ENCODE results near the gene MEIOB. TPM values are rescaled to one million over a fixed set of nuclear protein-coding genes. Genes with fewer than 3 reads are reported as not detected.

MEIOB gene
- total RNA-seq, 1 donor from 2014 or later = 0.20 TPM

DNA sequence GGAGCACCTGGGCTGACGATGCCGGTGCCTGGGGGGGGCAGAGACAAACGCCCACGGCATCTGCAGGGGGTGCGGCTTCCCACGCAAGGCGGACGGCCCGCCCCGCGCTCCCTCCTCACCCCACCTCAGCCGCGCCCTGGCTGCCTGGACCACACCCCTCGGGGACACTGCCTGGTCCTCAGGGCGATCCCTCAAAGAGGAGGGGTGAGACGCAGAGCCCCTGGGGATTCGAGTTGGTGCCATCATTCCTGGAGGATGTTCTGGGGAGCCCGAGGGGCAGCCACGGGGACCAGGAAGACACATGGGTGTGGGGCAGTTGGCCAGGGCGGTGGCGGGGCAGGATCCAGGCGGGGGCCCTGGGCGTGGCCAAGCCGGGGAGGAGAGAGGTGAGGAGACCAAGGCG, 82.3 kb downstream of the MEIOB start:
- DNase-seq (ENCODE audit: low spot score) (peak; percentile 46), ATAC-seq (no peak)

DNA sequence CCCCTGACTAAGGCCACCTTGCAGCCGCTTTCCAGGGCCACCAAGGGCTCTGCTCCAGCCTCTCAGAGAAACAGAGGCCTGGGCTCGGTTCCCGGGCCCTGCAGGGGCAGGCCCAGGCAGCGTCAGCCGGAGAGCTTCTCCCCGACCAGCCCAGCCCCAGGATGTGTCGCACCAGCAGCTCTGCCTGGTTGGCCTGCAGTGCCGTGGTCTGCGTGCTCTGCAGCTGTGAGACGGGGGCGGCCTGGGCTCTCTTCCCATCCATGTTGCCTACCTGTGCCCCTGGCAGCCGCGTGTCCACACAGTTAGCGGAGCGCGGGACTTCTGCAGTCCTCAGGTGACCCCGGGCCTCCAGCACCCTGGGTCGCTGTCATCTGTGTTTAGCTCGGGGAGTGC, 83.3 kb downstream of the MEIOB start:
- no peak for DNase-seq (ENCODE audit: low spot score)
- no peak for ATAC-seq

DNA sequence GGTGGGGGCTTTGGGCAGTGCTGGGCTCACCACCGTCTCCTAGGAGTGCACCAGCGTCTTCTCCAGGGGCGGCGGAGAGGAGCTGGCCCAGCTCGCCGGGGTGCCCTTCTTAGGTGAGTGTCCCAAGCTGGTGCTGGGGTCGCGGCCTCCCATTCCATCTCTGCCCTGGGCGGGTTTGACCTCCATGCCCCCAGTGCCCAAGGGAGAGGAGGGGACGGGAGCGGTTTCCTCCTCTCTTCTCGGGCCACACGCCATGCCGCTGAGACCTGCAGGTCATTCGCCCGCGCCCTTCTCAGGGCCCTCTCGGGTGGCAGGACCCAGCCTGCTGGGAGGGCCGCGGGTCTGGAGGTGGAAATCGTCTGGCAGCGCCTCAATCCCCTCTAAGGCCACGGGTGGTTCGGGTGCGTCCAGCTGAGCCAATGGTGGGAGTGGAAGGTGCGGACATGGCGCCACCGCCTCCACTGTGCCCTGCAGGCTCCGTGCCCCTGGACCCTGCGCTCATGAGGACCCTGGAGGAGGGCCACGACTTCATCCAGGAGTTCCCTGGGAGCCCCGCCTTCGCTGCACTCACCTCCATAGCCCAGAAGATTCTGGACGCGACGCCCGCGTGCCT, 83.8 kb downstream of the MEIOB start:
- peak; percentile 44 for DNase-seq (ENCODE audit: low spot score)

DNA sequence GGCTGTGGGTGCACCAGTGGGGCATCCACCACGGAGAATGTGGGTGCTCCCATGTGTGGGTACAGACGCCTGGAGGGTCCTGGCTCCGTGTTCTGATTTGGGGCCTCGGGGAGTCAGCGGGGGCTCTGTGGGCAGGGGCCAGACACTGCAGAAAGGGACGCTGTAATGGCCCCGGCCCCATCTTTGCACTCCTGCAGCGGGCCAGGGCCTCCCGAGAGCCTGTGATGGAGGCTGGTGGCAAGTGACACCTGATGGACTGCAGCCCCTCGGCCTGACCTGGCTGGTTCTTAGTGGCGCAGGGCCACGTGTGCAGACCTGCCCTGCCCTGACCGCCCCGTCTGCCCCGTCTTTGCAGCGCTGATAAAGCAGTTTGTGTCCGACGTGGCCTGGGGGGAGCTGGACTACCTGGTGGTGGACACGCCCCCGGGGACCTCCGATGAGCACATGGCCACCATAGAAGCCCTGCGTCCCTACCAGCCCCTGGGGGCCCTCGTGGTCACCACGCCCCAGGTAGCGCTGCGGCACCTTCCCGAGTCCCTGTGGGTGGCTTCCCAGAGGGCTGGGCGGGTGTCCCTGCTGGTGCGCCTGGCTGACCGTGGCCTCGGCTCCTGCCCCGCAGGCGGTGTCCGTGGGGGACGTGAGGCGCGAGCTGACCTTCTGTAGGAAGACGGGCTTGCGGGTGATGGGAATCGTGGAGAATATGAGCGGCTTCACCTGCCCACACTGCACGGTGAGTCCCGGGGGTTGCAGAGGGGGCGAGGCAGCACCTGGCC, 84.5 kb downstream of the MEIOB start:
- ATAC-seq = no peak
- DNase-seq (ENCODE audit: low spot score) = no peak

More for the DNA sequence above, 83.8 kb downstream of the MEIOB start:
- ATAC-seq = no peak

DNA sequence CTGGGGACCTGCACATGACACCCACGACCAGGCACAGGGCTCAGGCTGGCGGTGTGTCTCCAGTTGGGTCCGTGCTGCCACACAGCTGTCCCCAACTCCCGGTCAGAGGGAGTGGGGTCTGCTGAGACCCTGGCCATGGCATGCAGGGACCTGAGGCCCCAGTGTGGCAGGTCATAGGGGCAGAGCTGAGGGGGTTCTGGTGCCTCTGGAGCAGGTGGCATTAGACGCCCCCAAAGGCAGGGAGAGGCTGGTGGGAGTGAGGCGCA, 85.0 kb downstream of the MEIOB start:
- DNase-seq (ENCODE audit: low spot score) (no peak), ATAC-seq (no peak)

DNA sequence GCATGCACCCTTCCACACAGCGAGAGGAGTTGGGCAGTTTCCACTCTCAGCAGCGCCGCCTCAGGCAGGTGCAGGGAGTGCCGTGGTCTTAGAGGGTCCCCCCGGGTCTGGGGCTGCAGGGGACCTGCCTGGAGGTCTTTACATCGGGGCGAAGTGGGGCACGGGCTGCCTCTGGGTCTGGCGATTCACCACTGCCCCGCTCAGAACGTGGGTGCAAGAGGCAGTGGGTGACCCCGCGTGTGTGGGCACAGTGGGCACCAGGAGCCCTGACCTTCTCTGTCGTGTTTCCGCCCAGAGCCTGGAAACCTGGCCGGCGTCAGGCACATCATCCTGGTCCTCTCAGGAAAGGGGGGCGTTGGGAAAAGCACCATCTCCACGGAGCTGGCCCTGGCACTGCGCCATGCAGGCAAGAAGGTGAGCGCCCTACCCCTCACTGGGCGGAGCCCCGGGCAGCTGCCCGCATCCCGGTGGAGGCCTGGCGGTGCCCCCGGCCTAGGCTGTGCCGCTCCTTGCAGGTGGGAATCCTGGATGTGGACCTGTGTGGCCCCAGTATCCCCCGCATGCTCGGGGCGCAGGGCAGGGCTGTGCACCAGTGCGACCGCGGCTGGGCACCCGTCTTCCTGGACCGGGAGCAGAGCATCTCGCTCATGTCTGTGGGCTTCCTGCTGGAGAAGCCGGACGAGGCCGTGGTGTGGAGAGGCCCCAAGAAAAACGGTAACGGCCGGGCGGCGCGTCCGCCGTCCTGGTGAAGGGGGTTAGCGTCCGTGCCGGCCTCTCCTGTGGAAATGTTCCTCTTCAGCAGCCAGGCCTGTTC, 85.5 kb downstream of the MEIOB start:
- DNase-seq (ENCODE audit: low spot score) (no peak), ATAC-seq (no peak)

DNA sequence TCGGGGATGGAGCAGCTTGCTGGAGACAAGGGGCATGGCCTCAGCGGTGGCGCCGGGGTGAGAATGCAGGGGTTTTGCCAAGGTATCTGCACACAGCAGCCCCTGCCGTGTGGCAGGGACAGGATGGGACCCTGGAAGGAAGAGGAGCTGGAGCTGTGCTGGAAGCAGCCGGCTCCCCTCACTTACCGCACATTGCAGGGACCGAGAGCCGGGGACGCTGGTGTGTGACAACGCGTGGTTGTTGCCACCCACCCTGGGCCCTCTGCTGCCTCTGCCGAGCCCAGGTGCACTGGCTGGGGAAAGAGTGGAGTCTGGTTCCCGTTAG, 86.2 kb downstream of the MEIOB start:
- no peak for DNase-seq (ENCODE audit: low spot score)
- no peak for ATAC-seq

DNA sequence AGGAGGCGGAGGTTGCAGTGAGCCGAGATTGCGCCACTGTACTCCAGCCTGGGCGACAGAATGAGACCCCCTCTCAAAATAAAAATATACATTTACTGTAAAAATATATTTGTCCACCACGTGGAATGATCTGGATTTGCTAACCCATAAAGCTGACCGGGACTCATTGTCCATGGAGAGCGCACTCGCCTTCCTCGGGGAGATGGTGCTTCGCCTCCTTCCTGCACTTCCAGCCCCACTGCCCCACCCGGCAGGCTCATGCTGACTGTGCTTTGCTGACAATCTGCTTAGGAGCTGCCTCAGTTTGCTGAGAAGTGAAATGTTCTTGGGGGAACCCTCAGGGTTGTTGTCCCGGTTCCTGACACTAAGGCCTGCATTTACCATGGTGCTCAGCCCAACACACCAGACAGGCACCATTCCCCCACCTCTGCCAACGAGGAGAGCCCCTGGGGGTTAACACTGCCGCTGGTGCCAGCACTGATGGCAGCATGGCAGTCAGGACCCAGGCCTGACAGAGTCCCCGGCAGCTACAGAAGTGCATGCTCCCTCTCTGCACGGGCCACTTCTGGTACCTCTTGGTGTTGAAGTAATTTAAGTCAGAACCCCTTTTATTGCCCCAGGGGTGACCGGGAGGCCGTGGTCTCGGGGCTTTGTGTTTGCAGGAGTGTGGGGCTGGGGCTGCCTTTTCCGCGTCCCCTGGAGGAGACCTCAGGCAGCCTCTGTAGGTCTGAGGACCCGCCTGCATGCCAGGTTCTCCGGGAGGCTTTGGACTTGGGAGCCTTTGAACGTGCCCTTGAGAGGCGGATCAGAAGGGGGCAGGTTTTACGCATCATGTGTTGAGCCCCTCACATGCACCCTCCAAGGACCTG, 86.8 kb downstream of the MEIOB start:
- DNase-seq (ENCODE audit: low spot score) (no peak), ATAC-seq (no peak)

Other genes with a start within 250 kb of the MEIOB start
- 33.1 TPM for gene JPT2, start 193.9 kb downstream of the MEIOB start, total RNA-seq
- 30.6 TPM for gene MAPK8IP3, start 166.0 kb downstream of the MEIOB start, total RNA-seq
- gene NME3, start 100.6 kb downstream of the MEIOB start, total RNA-seq = 30.9 TPM
- gene EME2, start 99.4 kb downstream of the MEIOB start, total RNA-seq = 6.8 TPM
- 61.4 TPM for gene MRPS34, start 99.0 kb downstream of the MEIOB start, total RNA-seq
- 49.1 TPM for gene SPSB3, start 89.6 kb downstream of the MEIOB start, total RNA-seq
- 37.9 TPM for gene NUBP2, start 89.2 kb downstream of the MEIOB start, total RNA-seq
- 93.9 TPM for gene IGFALS, start 78.5 kb downstream of the MEIOB start, total RNA-seq
- gene HAGH, start 45.3 kb downstream of the MEIOB start, total RNA-seq = 176 TPM
- gene FAHD1, start 45.0 kb downstream of the MEIOB start, total RNA-seq = 53.4 TPM
- not detected for gene HS3ST6, start 46.3 kb upstream of the MEIOB start, total RNA-seq
- gene MSRB1, start 71.0 kb upstream of the MEIOB start, total RNA-seq = 124 TPM
- not detected for gene RPL3L, start 82.5 kb upstream of the MEIOB start, total RNA-seq
- 88.6 TPM for gene NDUFB10, start 87.4 kb upstream of the MEIOB start, total RNA-seq
- gene RPS2, start 92.7 kb upstream of the MEIOB start, total RNA-seq = 545 TPM
- gene RNF151, start 94.7 kb upstream of the MEIOB start, total RNA-seq = not detected
- 18.6 TPM for gene TBL3, start 99.9 kb upstream of the MEIOB start, total RNA-seq
- gene NOXO1, start 109.3 kb upstream of the MEIOB start, total RNA-seq = 1.7 TPM
- 20.3 TPM for gene GFER, start 112.0 kb upstream of the MEIOB start, total RNA-seq
- 0.30 TPM for gene SYNGR3, start 117.8 kb upstream of the MEIOB start, total RNA-seq
- gene ZNF598, start 137.7 kb upstream of the MEIOB start, total RNA-seq = 29.9 TPM
- gene NPW, start 147.6 kb upstream of the MEIOB start, total RNA-seq = 8.5 TPM
- gene NHERF2, start 154.7 kb upstream of the MEIOB start, total RNA-seq = 334 TPM
- 109 TPM for gene NTHL1, start 175.7 kb upstream of the MEIOB start, total RNA-seq
- 117 TPM for gene TSC2, start 175.8 kb upstream of the MEIOB start, total RNA-seq